Mucosa of stomach (tissue), 1 donor: ENCODE results near the gene ALDH8A1.

ENCODE experiments used
- H3K27me3 ChIP-seq: one replicate; pipeline ENCODE4 v1.7.0; 2013; ENCODE audit warnings: mild to moderate bottlenecking, low read length; ENCODE audit not compliant: control insufficient read depth, insufficient read depth
- H3K36me3 ChIP-seq: one replicate; pipeline ENCODE4 v1.7.0; 2013; ENCODE audit warnings: low read length; ENCODE audit not compliant: control insufficient read depth, insufficient read depth
- H3K4me1 ChIP-seq: one replicate; pipeline ENCODE4 v1.7.0; 2013; ENCODE audit warnings: mild to moderate bottlenecking, low read length; ENCODE audit not compliant: control insufficient read depth, insufficient read depth
- H3K4me3 ChIP-seq: one replicate; pipeline ENCODE4 v1.7.0; 2013; ENCODE audit warnings: low read length
- H3K9ac ChIP-seq: one replicate; pipeline ENCODE4 v1.7.0; 2013; ENCODE audit warnings: mild to moderate bottlenecking, low read length, moderate library complexity
- H3K9me3 ChIP-seq: one replicate; pipeline ENCODE4 v1.7.0; 2013; ENCODE audit warnings: mild to moderate bottlenecking, low read length, moderate library complexity; ENCODE audit not compliant: control insufficient read depth
- donor health status: Pancreatic carcinoma.

The ALDH8A1 gene

GRCh38 chr6:134974370-134974769, 24.5 kb upstream of the ALDH8A1 start:
- Histone ChIP-seq H3K27me3 (no peaks in the 10 kb centered on the region), H3K9ac (no peak overlapping the region), H3K4me3 (no peak overlapping the region), H3K9me3 (no peaks in the 10 kb centered on the region), H3K4me1 (no peaks in the 10 kb centered on the region), H3K36me3 (no peaks in the 10 kb centered on the region)

DNA sequence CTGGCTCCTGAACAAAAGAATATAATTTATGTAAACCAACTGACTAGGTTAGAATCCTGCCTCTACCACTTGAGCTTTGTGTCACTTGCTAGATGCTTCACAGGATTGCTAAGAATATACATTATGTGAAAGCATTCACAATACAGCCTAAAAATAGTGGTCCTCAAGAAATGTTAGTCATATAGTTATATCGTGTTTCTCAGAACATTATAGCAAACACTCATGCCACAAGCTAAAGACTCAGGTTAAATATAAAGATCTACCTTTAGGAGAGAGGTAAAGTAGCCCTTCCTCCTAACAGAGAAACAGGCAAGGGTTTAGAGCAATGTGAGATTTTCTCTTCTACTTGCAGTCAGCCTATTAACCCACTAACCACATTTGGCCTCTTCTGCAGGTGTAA, 17.8 kb upstream of the ALDH8A1 start:
- Histone ChIP-seq H3K4me3 (no peak overlapping the region), H3K9me3 (no peaks in the 10 kb centered on the region), H3K9ac (no peak overlapping the region), H3K27me3 (no peaks in the 10 kb centered on the region), H3K36me3 (no peaks in the 10 kb centered on the region), H3K4me1 (no peaks in the 10 kb centered on the region)

GRCh38 chr6:134964451-134965203, 14.7 kb upstream of the ALDH8A1 start:
- Histone ChIP-seq H3K36me3 (no peaks in the 10 kb centered on the region), H3K4me3 (no peak overlapping the region), H3K9me3 (no peaks in the 10 kb centered on the region), H3K27me3 (no peaks in the 10 kb centered on the region), H3K4me1 (no peaks in the 10 kb centered on the region), H3K9ac (no peak overlapping the region)

DNA sequence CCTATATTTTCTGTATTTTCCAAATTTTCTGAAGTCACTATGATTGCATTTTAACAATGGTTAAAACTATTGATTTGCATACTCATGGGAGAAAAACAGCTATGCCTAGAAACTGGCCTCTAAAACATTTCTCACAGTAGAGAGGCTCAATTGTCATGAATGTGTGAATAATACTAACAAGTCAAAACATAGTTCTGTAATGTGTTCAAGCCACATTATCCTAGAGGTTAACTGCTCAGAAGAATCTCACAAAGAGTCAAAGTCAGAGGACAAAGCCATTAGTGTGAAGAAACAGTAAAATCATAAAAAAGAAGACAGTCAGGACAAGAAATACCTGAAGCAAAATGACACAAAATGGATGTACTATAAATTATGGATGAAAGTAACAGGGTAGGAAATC, 12.5 kb upstream of the ALDH8A1 start:
- Histone ChIP-seq H3K4me3 (no peak overlapping the region), H3K9me3 (no peaks in the 10 kb centered on the region), H3K36me3 (no peaks in the 10 kb centered on the region), H3K27me3 (no peaks in the 10 kb centered on the region), H3K9ac (no peak overlapping the region), H3K4me1 (no peaks in the 10 kb centered on the region)

DNA sequence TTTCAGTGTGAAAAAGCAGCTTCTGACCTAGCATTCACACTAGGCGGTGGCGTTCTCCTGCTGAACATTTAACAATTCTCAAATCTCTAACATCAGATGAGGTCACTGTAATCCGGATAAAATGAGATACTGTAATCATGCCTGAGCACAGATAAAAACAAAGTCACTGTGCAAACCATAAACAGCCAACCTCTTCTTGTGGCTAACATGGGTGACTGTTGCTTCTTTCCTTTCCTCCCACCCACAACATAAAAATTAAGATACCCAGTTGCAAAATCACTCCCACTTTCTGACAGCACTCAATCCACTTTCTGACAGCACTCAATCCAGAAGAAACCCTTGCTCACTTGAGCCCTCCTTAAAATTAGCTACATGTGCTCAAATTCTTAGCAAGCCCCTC, 11.5 kb upstream of the ALDH8A1 start:
- Histone ChIP-seq H3K27me3 (no peaks in the 10 kb centered on the region), H3K36me3 (no peaks in the 10 kb centered on the region), H3K9ac (no peak overlapping the region), H3K4me3 (no peak overlapping the region), H3K4me1 (no peaks in the 10 kb centered on the region), H3K9me3 (no peaks in the 10 kb centered on the region)

GRCh38 chr6:134959603-134960002, 9.7 kb upstream of the ALDH8A1 start:
- Histone ChIP-seq H3K27me3 (no peaks in the 10 kb centered on the region), H3K4me3 (no peak overlapping the region), H3K9ac (no peak overlapping the region), H3K36me3 (no peaks in the 10 kb centered on the region), H3K4me1 (no peaks in the 10 kb centered on the region), H3K9me3 (no peaks in the 10 kb centered on the region)

- Histone ChIP-seq H3K4me1 (no peaks in the 10 kb centered on the region), H3K27me3 (no peaks in the 10 kb centered on the region), H3K9me3 (no peaks in the 10 kb centered on the region), H3K4me3 (no peak overlapping the region), H3K9ac (no peak overlapping the region), H3K36me3 (no peaks in the 10 kb centered on the region)
Measured at GRCh38 chr6:134956676-134957075, 6.8 kb upstream of the ALDH8A1 start.

DNA sequence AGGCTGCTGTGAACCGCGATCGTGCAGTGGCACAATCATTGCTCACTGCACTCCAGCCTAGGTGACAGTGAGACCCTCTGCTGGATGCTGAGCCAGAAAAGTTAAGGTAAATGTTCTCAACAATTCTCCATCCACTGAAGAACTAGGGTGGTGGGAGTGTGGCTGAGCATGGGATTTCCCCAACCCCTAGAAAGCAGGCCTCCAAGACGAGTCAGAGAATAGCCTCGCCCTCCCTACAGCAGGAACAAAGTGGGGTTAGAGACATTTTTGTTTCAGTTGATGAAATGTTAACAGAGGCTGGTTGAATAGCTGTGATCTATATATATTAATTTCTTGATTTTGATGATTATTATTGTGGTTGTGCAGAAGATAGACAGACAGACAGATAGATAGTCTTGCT, 6.1 kb upstream of the ALDH8A1 start:
- Histone ChIP-seq H3K9ac (no peak overlapping the region), H3K27me3 (no peaks in the 10 kb centered on the region), H3K9me3 (no peaks in the 10 kb centered on the region), H3K4me3 (no peak overlapping the region), H3K4me1 (no peaks in the 10 kb centered on the region), H3K36me3 (no peaks in the 10 kb centered on the region)

GRCh38 chr6:134954272-134955000, 4.5 kb upstream of the ALDH8A1 start:
- Histone ChIP-seq H3K4me1 (no peaks in the 10 kb centered on the region), H3K27me3 (no peaks in the 10 kb centered on the region), H3K36me3 (no peaks in the 10 kb centered on the region), H3K4me3 (no peak overlapping the region), H3K9me3 (no peaks in the 10 kb centered on the region), H3K9ac (no peak overlapping the region)

- H3K9me3 ChIP-seq, result no peaks in the 10 kb centered on the region
- no peak overlapping the region for H3K9ac ChIP-seq
- no peaks in the 10 kb centered on the region for H3K27me3 ChIP-seq
- no peaks in the 10 kb centered on the region for H3K36me3 ChIP-seq
- no peak overlapping the region for H3K4me3 ChIP-seq
- no peaks in the 10 kb centered on the region for H3K4me1 ChIP-seq
Measured at GRCh38 chr6:134951494-134952263, 1.8 kb upstream of the ALDH8A1 start.

GRCh38 chr6:134950482-134950881, 581 bp upstream of the ALDH8A1 start:
- H3K36me3 ChIP-seq, result no peaks in the 10 kb centered on the region
- no peak overlapping the region for H3K9ac ChIP-seq
- no peak overlapping the region for H3K4me3 ChIP-seq
- H3K27me3 ChIP-seq, result no peaks in the 10 kb centered on the region
- no peaks in the 10 kb centered on the region for H3K4me1 ChIP-seq
- H3K9me3 ChIP-seq, result no peaks in the 10 kb centered on the region

- no peaks in the 10 kb centered on the region for H3K9me3 ChIP-seq
- no peaks in the 10 kb centered on the region for H3K36me3 ChIP-seq
- H3K4me1 ChIP-seq, result no peaks in the 10 kb centered on the region
- H3K27me3 ChIP-seq, result no peaks in the 10 kb centered on the region
- H3K9ac ChIP-seq, result no peak overlapping the region
- no peak overlapping the region for H3K4me3 ChIP-seq
Measured at GRCh38 chr6:134948691-134949090, 1.2 kb downstream of the ALDH8A1 start.
